ELR (cell line): ENCODE results near the gene RBM4B.
"Not testable (repeated sequence)": the region's sequence is repeated elsewhere in the genome, so short reads cannot be mapped to it uniquely, and the experiment has no call there.

Experiments
- DNase-seq: peaks from one replicate; pipeline ENCODE4 v3.0.0-alpha.2; 2015; ENCODE audit warnings: low read depth

RBM4B gene

DNA sequence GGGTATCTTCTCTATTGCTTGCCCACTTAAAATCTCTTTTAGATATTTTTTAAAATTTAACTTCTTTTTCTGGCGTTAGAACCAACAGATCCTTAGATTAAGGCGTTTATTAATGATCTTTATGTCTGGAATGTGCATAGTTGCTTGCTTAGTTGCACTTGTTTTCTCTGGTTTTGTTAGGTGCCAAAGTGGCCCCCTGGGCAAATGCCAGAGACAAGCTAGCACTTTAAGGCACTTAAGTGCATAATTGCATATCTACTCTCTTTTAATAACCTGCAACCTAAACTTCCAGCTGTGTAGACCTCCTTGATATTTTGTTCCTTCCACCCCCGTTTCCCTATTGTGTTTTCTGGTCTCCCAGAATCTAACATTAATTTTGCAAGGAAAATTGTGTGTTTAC is 35.9 kb downstream of the RBM4B start:
- no peak for DNase-seq

GRCh38 chr11:66639814-66640340 is 37.8 kb downstream of the RBM4B start:
- DNase-seq: not testable (repeated sequence)

DNA sequence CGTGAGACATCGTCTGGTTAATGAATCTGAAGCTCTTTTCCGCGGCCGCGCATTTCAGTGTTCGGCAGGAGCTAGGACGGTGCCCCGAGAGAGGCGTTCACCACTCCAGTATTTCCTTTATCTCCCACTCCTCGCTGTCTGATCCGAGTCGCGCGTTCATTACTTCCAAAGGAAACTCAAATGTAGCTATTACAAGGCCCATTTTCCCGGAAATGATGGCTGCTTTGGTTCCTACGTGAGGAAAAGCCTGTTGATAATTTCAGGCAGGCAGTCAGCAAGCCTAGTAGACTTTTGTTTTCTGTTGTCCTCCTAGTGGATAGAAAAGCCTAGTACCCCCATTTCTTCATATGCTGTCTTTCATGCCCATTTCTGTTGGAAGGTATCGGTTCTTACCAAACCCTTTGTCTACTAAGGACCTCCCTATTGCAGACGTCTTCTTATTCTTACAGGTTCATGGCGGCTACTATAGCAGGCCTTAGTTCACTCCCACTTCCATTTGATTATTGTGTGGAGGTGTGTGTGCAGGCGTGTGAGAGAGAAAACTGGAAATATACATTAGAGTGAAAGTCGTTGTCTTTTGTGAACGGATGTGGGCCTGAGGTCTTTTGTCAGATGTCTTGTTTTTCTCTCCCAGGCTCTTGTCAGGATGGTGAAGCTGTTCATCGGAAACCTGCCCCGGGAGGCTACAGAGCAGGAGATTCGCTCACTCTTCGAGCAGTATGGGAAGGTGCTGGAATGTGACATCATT is 38.4 kb downstream of the RBM4B start:
- DNase-seq: peak; percentile 56

DNA sequence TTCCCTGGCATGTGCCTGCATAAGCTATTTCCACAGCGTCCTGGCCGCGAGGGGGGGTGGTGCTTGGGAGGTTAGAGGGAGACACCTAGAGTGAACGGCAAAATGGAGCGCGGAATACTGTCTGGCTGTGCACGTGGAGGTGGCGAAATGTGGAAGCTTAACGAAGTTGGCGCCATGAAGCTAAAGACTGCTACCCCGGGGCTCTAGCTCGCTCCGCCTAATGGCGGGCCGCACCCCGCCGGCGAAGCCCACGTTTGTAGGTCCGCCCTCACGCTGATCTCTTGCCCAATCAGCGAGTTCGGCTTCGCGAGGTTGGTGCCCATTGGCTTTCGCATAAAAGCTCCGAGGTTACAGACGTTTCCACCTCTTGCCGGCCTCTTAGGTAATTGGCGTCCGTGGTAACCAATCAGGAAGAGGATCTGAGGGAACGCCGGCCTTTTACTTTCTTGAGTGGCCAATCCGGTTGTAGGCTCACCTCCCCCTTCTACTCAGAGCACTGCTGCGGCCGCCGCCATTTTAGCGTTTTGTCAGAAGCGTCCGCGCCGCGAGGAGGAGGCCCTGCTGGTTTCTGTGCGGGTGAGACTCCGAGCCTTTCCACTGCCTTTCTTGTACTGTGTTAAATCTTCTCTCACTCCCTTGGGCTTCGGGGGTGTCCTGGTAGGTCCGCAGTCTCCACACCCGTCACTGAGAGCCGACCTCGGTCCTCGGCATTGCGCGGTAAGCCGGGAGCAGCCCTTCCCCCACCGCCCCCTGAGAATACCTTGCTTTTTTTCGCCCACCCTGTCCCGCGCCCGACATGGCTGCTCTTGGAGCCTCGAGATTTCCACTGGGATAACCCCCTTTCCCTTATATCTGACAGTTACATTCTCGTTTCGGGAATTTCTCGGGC is 39.3 kb downstream of the RBM4B start, which contains the start of gene RBM4:
Gene RBM4, plus strand, starts transcription at position 527 of the 889 bp plus-strand sequence. CDS start 1,009 bp downstream, outside the sequence.
- DNase-seq: peak; percentile 100

DNA sequence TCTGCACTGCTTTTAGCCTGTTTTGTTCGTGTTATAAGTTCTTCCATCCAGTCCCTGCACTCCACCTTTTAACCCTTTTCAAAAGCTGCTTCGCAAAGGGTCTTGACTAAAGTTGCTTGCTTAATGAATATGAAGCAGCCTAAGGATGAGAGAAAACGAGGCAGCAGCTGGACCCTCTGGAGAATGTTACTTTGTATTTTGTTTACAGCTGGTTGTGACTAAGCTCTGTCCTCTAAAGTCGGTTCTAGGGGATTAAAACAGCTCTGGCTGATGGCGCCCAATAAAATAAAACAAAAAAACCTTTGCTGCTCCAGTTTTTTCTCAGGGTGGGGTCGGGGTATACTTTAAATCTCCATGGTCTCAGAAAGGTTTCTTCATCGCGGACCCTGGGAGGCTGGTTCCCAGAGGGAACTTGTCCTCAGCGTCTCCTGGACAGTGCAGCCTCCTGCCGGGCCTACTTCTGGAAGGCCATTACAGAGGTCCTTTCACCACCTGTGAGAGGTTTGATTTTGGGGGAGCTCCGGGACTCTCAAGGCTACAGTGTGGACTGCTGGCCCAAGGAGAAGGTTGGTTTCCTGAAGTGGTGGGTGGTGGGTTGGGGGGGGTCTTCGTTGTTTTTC is 40.0 kb downstream of the RBM4B start:
- DNase-seq: peak; percentile 50

DNA sequence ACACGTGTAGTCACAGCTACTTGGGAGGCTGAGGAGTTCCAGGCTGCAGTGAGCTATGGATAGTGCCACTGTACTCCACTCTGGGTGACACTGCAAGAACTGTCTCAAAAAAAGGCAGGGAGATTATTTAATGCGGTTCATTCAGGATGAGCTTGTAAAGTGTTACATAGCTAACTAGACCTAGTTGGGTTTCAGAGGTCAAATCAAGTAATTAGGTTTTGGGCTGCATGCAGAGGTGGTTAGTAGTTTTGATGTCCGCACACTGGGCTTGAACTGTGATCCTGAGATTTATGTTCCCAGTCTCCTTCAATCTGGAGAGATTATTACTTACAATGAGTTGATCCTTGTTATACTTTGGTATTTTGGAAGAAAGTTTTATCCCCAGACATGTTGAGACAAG is 41.3 kb downstream of the RBM4B start:
- no peak for DNase-seq

GRCh38 chr11:66632952-66633351 is 44.7 kb downstream of the RBM4B start:
- DNase-seq: no peak

DNA sequence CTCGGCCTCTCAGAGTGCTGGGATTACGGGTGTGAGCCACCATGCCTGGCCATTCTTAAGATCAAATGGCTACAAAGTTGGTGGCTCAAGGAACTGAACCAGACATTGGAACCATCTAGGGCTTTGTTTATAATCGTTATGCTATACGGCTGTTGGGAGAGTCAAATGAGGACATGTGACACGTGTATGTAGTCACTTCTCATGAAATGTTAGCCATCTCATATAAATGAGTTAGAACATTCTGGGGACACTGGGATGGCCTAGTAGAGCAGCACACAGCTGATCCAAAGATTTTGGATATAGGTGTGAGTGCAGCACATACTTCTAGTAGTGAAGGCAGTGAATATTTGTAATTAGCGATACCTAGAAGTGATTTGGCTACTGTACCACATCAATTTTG is 45.8 kb downstream of the RBM4B start:
- DNase-seq: no peak

DNA sequence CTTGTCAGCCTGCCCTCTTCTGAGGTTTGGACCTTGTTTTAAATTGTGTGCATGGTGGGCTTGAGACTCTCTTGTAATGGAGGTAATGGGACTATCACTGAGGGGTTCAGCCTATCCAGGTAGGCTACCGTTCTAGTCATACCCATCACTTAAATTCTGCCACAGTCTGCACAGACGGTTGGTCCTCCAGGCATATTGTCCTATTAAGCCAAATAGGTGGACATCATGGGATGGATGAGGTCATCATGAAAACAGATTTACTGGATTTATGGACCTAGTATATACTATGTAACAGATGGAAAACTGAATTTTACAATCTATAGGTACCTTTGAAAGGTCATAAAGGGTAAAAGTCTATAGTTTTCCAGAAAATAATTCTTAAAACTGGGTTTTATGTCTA is 48.3 kb downstream of the RBM4B start:
- DNase-seq: no peak

- DNase-seq: no peak
These were observed 49.6 kb downstream of the RBM4B start for GRCh38 chr11:66628061-66628603.

DNA sequence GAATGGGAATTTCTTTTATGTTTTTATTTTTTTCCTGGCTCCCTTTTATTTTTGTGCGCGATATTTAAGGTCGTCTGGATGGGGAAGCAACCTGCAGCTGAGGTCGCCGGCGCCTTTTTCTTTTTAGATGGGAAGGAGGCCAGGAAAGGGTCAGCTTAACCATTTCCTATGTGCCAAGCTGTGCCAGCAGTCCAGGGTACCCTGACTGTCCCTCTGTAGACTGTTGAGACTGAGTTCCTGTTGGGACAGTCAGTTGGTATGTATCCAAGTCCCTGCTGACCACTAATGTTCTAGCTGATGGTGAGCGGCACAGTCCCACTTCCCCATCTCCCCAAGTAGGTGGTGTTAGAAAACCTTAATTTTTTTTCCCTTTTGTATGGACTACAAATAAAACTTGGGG is 50.8 kb downstream of the RBM4B start:
- DNase-seq: no peak

DNA sequence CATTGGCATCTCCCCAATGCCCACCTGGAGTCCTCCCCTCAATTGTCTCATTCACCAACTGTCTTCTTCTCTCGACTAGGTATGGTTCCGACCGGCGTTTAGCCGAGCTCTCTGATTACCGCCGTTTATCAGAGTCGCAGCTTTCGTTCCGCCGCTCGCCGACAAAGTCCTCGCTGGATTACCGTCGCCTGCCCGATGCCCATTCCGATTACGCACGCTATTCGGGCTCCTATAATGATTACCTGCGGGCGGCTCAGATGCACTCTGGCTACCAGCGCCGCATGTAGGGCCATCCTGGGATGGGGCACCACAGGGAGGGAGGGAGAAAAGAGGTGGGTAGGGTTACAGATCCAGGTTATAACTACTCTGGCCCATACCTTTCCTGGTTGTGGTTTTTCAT is 51.3 kb downstream of the RBM4B start:
- no peak for DNase-seq

GRCh38 chr11:66625752-66626149 is 51.9 kb downstream of the RBM4B start:
- DNase-seq: no peak

DNA sequence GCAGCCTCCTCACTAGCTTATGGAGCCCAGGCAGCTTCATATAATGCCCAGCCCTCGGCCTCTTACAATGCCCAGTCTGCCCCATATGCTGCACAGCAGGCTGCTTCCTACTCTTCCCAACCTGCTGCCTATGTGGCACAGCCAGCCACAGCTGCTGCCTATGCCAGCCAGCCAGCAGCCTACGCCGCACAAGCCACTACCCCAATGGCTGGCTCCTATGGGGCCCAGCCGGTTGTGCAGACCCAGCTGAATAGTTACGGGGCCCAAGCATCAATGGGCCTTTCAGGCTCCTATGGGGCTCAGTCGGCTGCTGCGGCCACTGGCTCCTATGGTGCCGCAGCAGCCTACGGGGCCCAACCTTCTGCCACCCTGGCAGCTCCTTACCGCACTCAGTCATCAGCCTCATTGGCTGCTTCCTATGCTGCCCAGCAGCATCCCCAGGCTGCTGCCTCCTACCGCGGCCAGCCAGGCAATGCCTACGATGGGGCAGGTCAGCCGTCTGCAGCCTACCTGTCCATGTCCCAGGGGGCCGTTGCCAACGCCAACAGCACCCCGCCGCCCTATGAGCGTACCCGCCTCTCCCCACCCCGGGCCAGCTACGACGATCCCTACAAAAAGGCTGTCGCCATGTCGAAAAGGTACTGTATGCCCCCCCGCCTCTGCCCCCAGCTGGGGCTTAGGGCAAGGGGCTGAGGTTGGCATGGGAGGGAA is 52.5 kb downstream of the RBM4B start:
- no peak for DNase-seq

- no peak for DNase-seq
These were observed 53.2 kb downstream of the RBM4B start for GRCh38 chr11:66624450-66624849.

DNA sequence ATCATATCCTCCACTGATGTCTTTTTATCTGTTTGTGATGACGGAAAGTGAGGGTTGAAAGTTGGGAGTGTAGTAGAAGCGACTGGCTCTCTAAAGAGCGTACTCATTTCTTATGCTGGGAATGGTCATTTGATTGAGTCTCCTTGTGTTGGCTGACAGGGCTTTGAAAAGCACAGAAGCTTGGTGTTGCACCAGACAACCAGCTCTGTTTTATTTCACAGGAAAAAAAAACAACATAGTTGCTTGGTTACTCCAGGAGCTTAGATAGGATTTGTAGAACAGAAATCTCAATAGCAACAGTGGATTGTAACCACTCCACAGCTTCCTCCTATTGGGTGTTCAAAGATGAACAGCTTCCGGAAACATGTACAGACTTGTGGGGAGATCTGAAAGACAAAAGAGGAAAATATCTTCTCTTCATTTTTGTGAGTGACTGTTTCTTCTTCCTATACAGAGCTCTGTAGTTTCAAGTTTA is 58.6 kb downstream of the RBM4B start:
- no peak for DNase-seq

DNA sequence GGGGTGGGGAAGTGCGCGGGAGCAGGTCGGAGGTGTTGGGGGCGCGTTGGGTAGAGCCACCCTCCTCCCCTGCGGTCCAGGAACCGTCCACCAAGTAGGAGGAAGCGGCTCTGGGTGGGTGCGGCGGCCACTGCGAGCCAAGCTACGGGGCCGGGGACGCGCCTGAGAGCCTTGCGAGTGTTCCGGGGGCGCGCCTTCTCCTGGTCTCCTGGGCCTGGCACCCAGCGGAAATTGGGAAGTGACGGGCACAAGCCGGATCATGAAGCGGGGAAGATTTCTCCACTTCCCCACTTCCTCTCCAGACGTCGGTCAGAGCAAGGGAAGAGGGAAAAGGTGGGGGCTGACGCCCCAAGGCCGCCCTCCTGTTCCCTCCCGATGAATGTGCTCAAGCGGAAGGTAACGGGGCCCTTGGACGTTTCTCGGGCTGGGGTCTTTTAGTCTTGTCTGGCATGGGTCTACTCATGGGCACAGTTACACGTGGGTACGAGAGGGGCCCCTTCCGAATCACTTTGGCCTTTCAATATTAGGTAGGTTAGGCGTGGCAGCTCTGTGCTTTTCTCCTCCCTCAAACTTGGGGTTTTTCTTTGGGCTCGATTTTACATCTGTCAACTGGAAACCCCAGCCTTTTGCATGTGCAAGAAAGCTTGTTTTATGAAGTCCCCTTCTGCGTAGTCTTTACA is 60.4 kb downstream of the RBM4B start:
- peak; percentile 71 for DNase-seq

DNA sequence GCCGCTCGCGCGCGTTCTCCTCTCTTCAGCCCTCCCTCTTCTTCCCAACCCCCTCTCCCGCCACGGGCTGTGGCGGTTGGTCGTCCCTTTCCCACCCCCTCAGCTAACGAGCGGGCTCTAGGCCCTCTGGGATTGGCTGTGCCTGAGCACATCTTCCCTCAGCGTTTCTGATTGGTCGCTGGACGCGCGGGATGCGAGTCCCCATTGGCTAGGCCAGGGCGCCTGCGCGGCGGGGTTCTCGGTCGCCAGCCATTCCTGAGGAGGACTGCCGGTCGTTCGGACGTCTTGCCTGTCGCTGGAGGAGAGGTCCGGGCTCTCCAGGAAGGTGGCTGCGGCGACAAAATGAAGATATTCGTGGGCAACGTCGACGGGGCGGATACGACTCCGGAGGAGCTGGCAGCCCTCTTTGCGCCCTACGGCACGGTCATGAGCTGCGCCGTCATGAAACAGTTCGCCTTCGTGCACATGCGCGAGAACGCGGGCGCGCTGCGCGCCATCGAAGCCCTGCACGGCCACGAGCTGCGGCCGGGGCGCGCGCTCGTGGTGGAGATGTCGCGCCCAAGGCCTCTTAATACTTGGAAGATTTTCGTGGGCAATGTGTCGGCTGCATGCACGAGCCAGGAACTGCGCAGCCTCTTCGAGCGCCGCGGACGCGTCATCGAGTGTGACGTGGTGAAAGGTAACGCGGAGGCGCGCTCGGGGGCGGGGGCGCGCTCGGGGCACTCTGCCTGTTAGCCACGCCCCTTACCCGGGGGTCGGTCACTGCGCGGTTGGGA is 61.1 kb downstream of the RBM4B start, which contains the start of gene RBM14:
Gene RBM14, plus strand, starts transcription at position 252 of the 776 bp plus-strand sequence. Its CDS starts 91 bp downstream, at position 343.
- peak; percentile 100 for DNase-seq
